DOHH2 (cell line): ENCODE data around the gene ZNF462.
"Not testable (repeated sequence)": the region's sequence is repeated elsewhere in the genome, so short reads cannot be mapped to it uniquely, and the experiment has no call there.

Experiments used
- H3F3A ChIP-seq: fragments of 200-600 bp; sonication (generic), shearing (Covaris generic); 2 replicates; pipeline ENCODE4 v1.6.0; 2016; ENCODE audit warnings: antibody characterized with exemption, mild to moderate bottlenecking; ENCODE audit not compliant: control insufficient read depth, insufficient read depth
- H3K27ac ChIP-seq: fragments of 200-600 bp; sonication (generic); 2 replicates; pipeline ENCODE4 v1.5.1; 2014; ENCODE audit warnings: low read depth, mild to moderate bottlenecking, low read length, moderate library complexity
- H3K27me3 ChIP-seq: fragments of 200-600 bp; sonication (generic); 2 replicates; pipeline ENCODE4 v1.6.1; 2014; ENCODE audit warnings: mild to moderate bottlenecking, low read length, mixed read lengths; ENCODE audit not compliant: control insufficient read depth
- H3K36me3 ChIP-seq: fragments of 200-600 bp; sonication (generic); 2 replicates; pipeline ENCODE4 v1.6.1; 2014; ENCODE audit warnings: mild to moderate bottlenecking, low read length, moderate library complexity, mixed read lengths; ENCODE audit not compliant: control insufficient read depth
- H3K4me1 ChIP-seq: fragments of 200-600 bp; sonication (generic); 2 replicates; pipeline ENCODE4 v1.6.1; 2014; ENCODE audit warnings: mild to moderate bottlenecking, low read length, mixed read lengths; ENCODE audit not compliant: control insufficient read depth
- H3K4me2 ChIP-seq: fragments of 200-600 bp; sonication (generic); 2 replicates; pipeline ENCODE4 v1.6.0; 2014; ENCODE audit warnings: mild to moderate bottlenecking, low read length, moderate library complexity
- H3K4me3 ChIP-seq: fragments of 200-600 bp; sonication (generic); 2 replicates; pipeline ENCODE4 v1.5.1; 2014; ENCODE audit warnings: mild to moderate bottlenecking, low read length, mixed read lengths
- H3K79me2 ChIP-seq: fragments of 200-600 bp; sonication (generic); 2 replicates; pipeline ENCODE4 v1.6.1; 2014; ENCODE audit warnings: mild to moderate bottlenecking, low read length, mixed read lengths; ENCODE audit not compliant: control insufficient read depth
- H3K9me2 ChIP-seq: fragments of 200-600 bp; sonication (generic); replicated peaks from 2 replicates; pipeline ENCODE4 v1.6.1; 2014; ENCODE audit warnings: mild to moderate bottlenecking, low read length, mixed read lengths; ENCODE audit not compliant: control insufficient read depth
- H3K9me3 ChIP-seq: fragments of 200-600 bp; sonication (generic); 2 replicates; pipeline ENCODE4 v1.6.1; 2014; ENCODE audit warnings: antibody characterized with exemption, low read length, mixed read lengths; ENCODE audit not compliant: control insufficient read depth, insufficient read depth
- H4K20me1 ChIP-seq: fragments of 200-600 bp; sonication (generic); 2 replicates; pipeline ENCODE4 v1.6.0; 2014; ENCODE audit warnings: low read depth, mild to moderate bottlenecking, antibody characterized with exemption, low read length, moderate library complexity; ENCODE audit not compliant: control insufficient read depth, insufficient read depth
- EZH2phosphoT487 ChIP-seq: fragments of 200-600 bp; sonication (generic); IDR thresholded peaks from 2 replicates; pipeline ENCODE4 v1.6.1; 2017; ENCODE audit warnings: borderline replicate concordance, mild to moderate bottlenecking, antibody characterized with exemption, low read length, moderate library complexity, mixed read lengths
- TF ChIP-seq, protein P1 (sequence below): fragments of 200-600 bp; sonication (generic); IDR thresholded peaks from one replicate; pipeline ENCODE4 v1.5.1; 2014; ENCODE audit warnings: antibody characterized with exemption, mild to moderate bottlenecking, low read depth, low read length; ENCODE audit not compliant: poor library complexity, severe bottlenecking

The ZNF462 gene

DNA sequence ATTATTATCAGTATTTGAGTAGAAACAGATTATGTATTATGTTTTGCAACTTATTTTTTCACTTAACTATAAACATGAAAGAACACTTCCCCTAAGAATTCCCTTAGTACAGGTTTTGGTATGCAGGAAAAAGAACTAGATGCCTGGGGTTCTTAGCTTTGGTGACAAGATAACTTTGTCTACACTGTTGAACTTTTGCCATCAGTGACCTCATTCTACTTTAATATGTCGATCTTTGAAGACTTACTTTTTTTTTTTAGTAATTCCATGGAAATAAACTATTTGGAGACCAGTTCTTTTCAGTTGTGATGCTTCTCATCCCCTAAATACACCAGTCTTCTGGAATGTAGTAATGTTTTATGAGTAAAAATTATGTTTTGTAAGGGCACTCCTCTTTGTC is 34.3 kb downstream of the ZNF462 start:
- Histone ChIP-seq H3K27ac (no peak overlapping the region), H3K79me2 (no peaks in the 10 kb centered on the region), H4K20me1 (no peaks in the 10 kb centered on the region), H3K9me3 (no peaks in the 10 kb centered on the region), H3K4me3 (no peak overlapping the region), H3F3A (no peaks in the 10 kb centered on the region), H3K4me2 (no peak overlapping the region), H3K36me3 (no peaks in the 10 kb centered on the region), H3K27me3 (no peaks in the 10 kb centered on the region), H3K4me1 (no peaks in the 10 kb centered on the region), H3K9me2 (no peaks in the 10 kb centered on the region)
- no peak for TF ChIP-seq EZH2phosphoT487
- TF ChIP-seq, protein P1, sequence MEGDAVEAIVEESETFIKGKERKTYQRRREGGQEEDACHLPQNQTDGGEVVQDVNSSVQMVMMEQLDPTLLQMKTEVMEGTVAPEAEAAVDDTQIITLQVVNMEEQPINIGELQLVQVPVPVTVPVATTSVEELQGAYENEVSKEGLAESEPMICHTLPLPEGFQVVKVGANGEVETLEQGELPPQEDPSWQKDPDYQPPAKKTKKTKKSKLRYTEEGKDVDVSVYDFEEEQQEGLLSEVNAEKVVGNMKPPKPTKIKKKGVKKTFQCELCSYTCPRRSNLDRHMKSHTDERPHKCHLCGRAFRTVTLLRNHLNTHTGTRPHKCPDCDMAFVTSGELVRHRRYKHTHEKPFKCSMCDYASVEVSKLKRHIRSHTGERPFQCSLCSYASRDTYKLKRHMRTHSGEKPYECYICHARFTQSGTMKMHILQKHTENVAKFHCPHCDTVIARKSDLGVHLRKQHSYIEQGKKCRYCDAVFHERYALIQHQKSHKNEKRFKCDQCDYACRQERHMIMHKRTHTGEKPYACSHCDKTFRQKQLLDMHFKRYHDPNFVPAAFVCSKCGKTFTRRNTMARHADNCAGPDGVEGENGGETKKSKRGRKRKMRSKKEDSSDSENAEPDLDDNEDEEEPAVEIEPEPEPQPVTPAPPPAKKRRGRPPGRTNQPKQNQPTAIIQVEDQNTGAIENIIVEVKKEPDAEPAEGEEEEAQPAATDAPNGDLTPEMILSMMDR: no peak

- Histone ChIP-seq H3K4me3 (no peak overlapping the region), H4K20me1 (no peaks in the 10 kb centered on the region), H3F3A (no peaks in the 10 kb centered on the region), H3K9me2 (no peaks in the 10 kb centered on the region), H3K9me3 (no peaks in the 10 kb centered on the region), H3K79me2 (no peaks in the 10 kb centered on the region), H3K27ac (no peak overlapping the region), H3K4me1 (no peaks in the 10 kb centered on the region), H3K36me3 (no peaks in the 10 kb centered on the region), H3K4me2 (no peak overlapping the region), H3K27me3 (no peaks in the 10 kb centered on the region)
- no peak for TF ChIP-seq EZH2phosphoT487
- TF ChIP-seq, protein P1: no peak
These were observed 34.8 kb downstream of the ZNF462 start for GRCh38 chr9:106897751-106898150.

GRCh38 chr9:106900523-106900922 is 37.6 kb downstream of the ZNF462 start:
- not testable (repeated sequence) for H4K20me1 ChIP-seq, H3K4me2 ChIP-seq, H3K27ac ChIP-seq, H3K79me2 ChIP-seq, H3K27me3 ChIP-seq, H3F3A ChIP-seq, H3K9me2 ChIP-seq, H3K9me3 ChIP-seq, H3K4me1 ChIP-seq, H3K36me3 ChIP-seq, H3K4me3 ChIP-seq

DNA sequence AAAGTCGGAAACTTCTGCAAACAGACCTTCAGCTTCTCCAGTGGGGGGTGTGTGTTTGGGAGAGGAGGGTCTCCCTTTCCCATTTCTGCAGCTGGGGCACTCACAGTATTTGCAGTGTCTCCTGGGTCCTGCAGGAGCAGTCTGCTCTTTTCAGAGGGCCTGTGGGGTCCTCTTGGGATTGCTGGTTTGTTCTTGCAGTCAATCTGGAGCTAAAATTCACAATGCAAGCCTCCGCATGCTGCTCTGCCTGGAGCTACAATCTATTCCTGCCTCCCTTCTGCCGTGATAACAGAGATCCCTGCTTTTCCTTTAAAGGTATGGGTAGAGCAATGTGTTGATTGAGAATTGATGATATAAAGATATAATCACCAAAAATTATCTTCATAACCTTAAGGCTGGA is 43.2 kb downstream of the ZNF462 start:
- no peaks in the 10 kb centered on the region for H3K9me3 ChIP-seq
- TF ChIP-seq, protein P1: no peak
- no peak for TF ChIP-seq EZH2phosphoT487
- no peaks in the 10 kb centered on the region for H3K4me1 ChIP-seq
- no peaks in the 10 kb centered on the region for H3K27me3 ChIP-seq
- no peak overlapping the region for H3K4me3 ChIP-seq
- no peaks in the 10 kb centered on the region for H3K9me2 ChIP-seq
- H3K27ac ChIP-seq: no peak overlapping the region
- no peak overlapping the region for H3K4me2 ChIP-seq
- no peaks in the 10 kb centered on the region for H3K36me3 ChIP-seq
- H4K20me1 ChIP-seq: no peaks in the 10 kb centered on the region
- no peaks in the 10 kb centered on the region for H3F3A ChIP-seq
- H3K79me2 ChIP-seq: no peaks in the 10 kb centered on the region
